HepG2 (cell line): ENCODE measurements around the gene SLC25A33. TPM values are rescaled to one million over a fixed set of nuclear protein-coding genes. Genes with fewer than 3 reads are reported as not detected.

ENCODE experiments used
- ATAC-seq: fragments of 200-7000 bp; cut with Tn5 transposase; 3 replicates; pipeline ENCODE4 v1.9.1; 2020; ENCODE audit warnings: mild to moderate bottlenecking, moderate library complexity
- BruUV-seq: library from RNA; stranded (reverse); fragments of 400-500 nt; replicated peaks from 2 replicates; lab custom pipeline; 2021; lab: Mats Ljungman, UMichigan
- CTCF ChIA-PET: fragments of 300-600 bp; formaldehyde crosslinking; extraction: SDS; loops from one replicate; lab custom pipeline; 2021; ENCODE audit warnings: low total read pairs, inconsistent platforms, low intra/inter-chr PET ratio; lab: Yijun Ruan, JAX
- POLR2A ChIA-PET: fragments of 350-600 bp; sonication (Branson Sonifier 250); formaldehyde crosslinking; loops from one replicate; lab custom pipeline; 2020; ENCODE audit warnings: antibody characterized with exemption, inconsistent platforms; lab: Yijun Ruan, JAX
- DNase-seq: peaks from one replicate; pipeline ENCODE4 v3.0.0-alpha.2; 2015; ENCODE audit warnings: low spot score
- FAIRE-seq: peaks from 3 replicates; lab custom pipeline; 2011; peaks lifted over from hg19 to GRCh38; lab: Jason Lieb, UNC
- H2AFZ ChIP-seq: one replicate; pipeline ENCODE4 v1.6.1; 2011; ENCODE audit warnings: low read length, inconsistent platforms
- H3K27ac ChIP-seq: fragments of 300-600 bp; 3 replicates; pipeline ENCODE4 v1.8.0; 2011; ENCODE audit warnings: mixed run types, mild to moderate bottlenecking, mixed read lengths, low read length, inconsistent platforms; ENCODE audit not compliant: insufficient read depth; ENCODE audit errors: extremely low read length
- H3K27me3 ChIP-seq, 2 experiments: fragments of 200-600 bp in 1 of 2; 2 replicates in 1 of 2; 3 replicates in 1 of 2; pipeline versions ENCODE4 v1.6.0 to v1.8.0; 2011; ENCODE audit warnings: low read length in 2 of 2, mild to moderate bottlenecking in 2 of 2, moderate library complexity in 2 of 2, inconsistent platforms in 1 of 2; ENCODE audit not compliant: insufficient read depth in 2 of 2, control insufficient read depth in 1 of 2
- H3K36me3 ChIP-seq, 2 experiments: fragments of 200-600 bp in 1 of 2; replicated peaks in 1 of 2; 2 replicates in 1 of 2; 3 replicates in 1 of 2; pipeline versions ENCODE4 v1.5.1 to v1.8.0; 2011; ENCODE audit warnings: low read length in 2 of 2, inconsistent platforms in 1 of 2; ENCODE audit not compliant: insufficient read depth in 2 of 2, control insufficient read depth in 1 of 2
- H3K4me1 ChIP-seq: 2 replicates; pipeline ENCODE4 v1.5.1; 2012; ENCODE audit warnings: low read length, inconsistent platforms; ENCODE audit not compliant: insufficient read depth
- H3K4me2 ChIP-seq: 2 replicates; pipeline ENCODE4 v1.6.0; 2011; ENCODE audit warnings: low read depth, low read length, inconsistent platforms
- H3K4me3 ChIP-seq, 3 experiments: fragments of 200-600 bp in 1 of 3; sonication (generic), shearing (Covaris generic) in 1 of 3; replicated peaks in 1 of 3; 2 replicates each; pipeline ENCODE4 v1.5.1; 2011 to 2016; ENCODE audit warnings: low read length in 3 of 3, inconsistent platforms in 2 of 3, low read depth in 2 of 3, mild to moderate bottlenecking in 2 of 3, control low read depth in 1 of 3, mixed read lengths in 1 of 3; ENCODE audit not compliant: insufficient read depth in 1 of 3
- H3K79me2 ChIP-seq: one replicate; pipeline ENCODE4 v1.6.1; 2011; ENCODE audit warnings: low read length, inconsistent platforms; ENCODE audit not compliant: insufficient read depth
- H3K9ac ChIP-seq: 2 replicates; pipeline ENCODE4 v1.6.0; 2011; ENCODE audit warnings: mild to moderate bottlenecking, low read depth, low read length, inconsistent platforms; ENCODE audit not compliant: insufficient read depth
- H3K9me3 ChIP-seq: 2 replicates; pipeline ENCODE4 v1.5.1; 2012; ENCODE audit warnings: mild to moderate bottlenecking, low read length
- H4K20me1 ChIP-seq: 2 replicates; pipeline ENCODE4 v1.6.0; 2011; ENCODE audit warnings: inconsistent platforms, mild to moderate bottlenecking, low read length, moderate library complexity; ENCODE audit not compliant: insufficient read depth
- DMAP1 ChIP-seq: IDR thresholded peaks from 2 replicates; pipeline ENCODE4 v1.6.1; 2016
- KDM2A ChIP-seq: sonication (generic); formaldehyde crosslinking; IDR thresholded peaks from 2 replicates; pipeline ENCODE4 v1.4.0; 2020; ENCODE audit warnings: low read depth, missing genetic modification reagents, borderline replicate concordance
- SMYD3 ChIP-seq: sonication (generic); formaldehyde crosslinking; IDR thresholded peaks from 2 replicates; pipeline ENCODE4 v1.8.1; 2023; ENCODE audit warnings: mild to moderate bottlenecking, missing genetic modification reagents
- TSC22D2 ChIP-seq: sonication (generic); formaldehyde crosslinking; IDR thresholded peaks from 2 replicates; pipeline ENCODE4 v1.5.1; 2020; ENCODE audit warnings: missing genetic modification reagents, mild to moderate bottlenecking, borderline replicate concordance
- ZIK1 ChIP-seq: sonication (generic); formaldehyde crosslinking; IDR thresholded peaks from 2 replicates; pipeline ENCODE4 v1.5.0; 2020; ENCODE audit warnings: mild to moderate bottlenecking, low read depth, missing genetic modification reagents, borderline replicate concordance
- ZNF703 ChIP-seq: sonication (generic); formaldehyde crosslinking; IDR thresholded peaks from 2 replicates; pipeline ENCODE4 v1.5.1; 2020; ENCODE audit warnings: missing genetic modification reagents, mild to moderate bottlenecking, moderate library complexity, borderline replicate concordance
- ZNF773 ChIP-seq: sonication (generic); formaldehyde crosslinking; IDR thresholded peaks from 2 replicates; pipeline ENCODE4 v1.4.0; 2020; ENCODE audit warnings: missing genetic modification reagents, borderline replicate concordance
- WGBS: methylation state at CpG from one replicate; pipeline ENCODE4 v1.1.6; 2017; ENCODE audit warnings: low lambda C conversion rate; 5-methylcytosine and 5-hydroxymethylcytosine counted together
- in situ Hi-C: cut with HindIII; loops from 2 replicates; pipeline ENCODE4 v1.10.0; 2017; ENCODE audit warnings: low pct_unique_long_range_greater_than_20kb; ENCODE audit not compliant: extremely low pct_ligation_motif_present
- intact Hi-C: fragments of 100-400 bp; cut with micrococcal nuclease; formaldehyde crosslinking; loops from one replicate; pipeline ENCODE4 v1.10.0; 2022; ENCODE audit not compliant: unreplicated experiment
- polyA plus RNA-seq, 8 experiments: library from polyadenylated mRNA; depleted of rRNA in 3 of 8; stranded (reverse) in 7 of 8; unstranded in 1 of 8; fragments of >200 nt; fragmentation: Illumina TruSeq in 4 of 8; extraction: Trizol in 4 of 8; gene quantifications; 2 replicates each; pipeline versions ENCODE4 v1.2.1 to v1.2.3, GENCODE V29; 2011 to 2016; ENCODE audit warnings: low read depth in 4 of 8, missing spikeins in 1 of 8, mixed read lengths in 1 of 8; ENCODE audit not compliant: insufficient read depth in 1 of 8
- total RNA-seq, 5 experiments: library from RNA; depleted of rRNA; stranded (reverse); fragments of >200 nt; fragmentation: Illumina TruSeq; extraction: Trizol; gene quantifications; 2 replicates each; pipeline ENCODE4 v1.2.3, GENCODE V29; 2016; ENCODE audit warnings: low read depth in 1 of 5
- TF ChIP-seq, protein P1 (sequence below): sonication (generic); formaldehyde crosslinking; IDR thresholded peaks from 2 replicates; pipeline ENCODE4 v1.5.0; 2020; ENCODE audit warnings: mild to moderate bottlenecking, low read depth, missing genetic modification reagents, borderline replicate concordance
- TF ChIP-seq, protein P2 (sequence below): sonication (generic); formaldehyde crosslinking; IDR thresholded peaks from 2 replicates; pipeline ENCODE4 v1.5.1; 2020; ENCODE audit warnings: mild to moderate bottlenecking, missing genetic modification reagents, borderline replicate concordance
- TF ChIP-seq, protein P3 (sequence below): sonication (generic); formaldehyde crosslinking; IDR thresholded peaks from 2 replicates; pipeline ENCODE4 v1.9.0; 2021; ENCODE audit warnings: mild to moderate bottlenecking, missing genetic modification reagents

SLC25A33 gene
- total and polyA plus RNA-seq, 2 of the 13 experiments (the other 11 are each of a cell fraction or from before 2014, with no cell fraction given) = 15.4 to 50.3 TPM

DNA sequence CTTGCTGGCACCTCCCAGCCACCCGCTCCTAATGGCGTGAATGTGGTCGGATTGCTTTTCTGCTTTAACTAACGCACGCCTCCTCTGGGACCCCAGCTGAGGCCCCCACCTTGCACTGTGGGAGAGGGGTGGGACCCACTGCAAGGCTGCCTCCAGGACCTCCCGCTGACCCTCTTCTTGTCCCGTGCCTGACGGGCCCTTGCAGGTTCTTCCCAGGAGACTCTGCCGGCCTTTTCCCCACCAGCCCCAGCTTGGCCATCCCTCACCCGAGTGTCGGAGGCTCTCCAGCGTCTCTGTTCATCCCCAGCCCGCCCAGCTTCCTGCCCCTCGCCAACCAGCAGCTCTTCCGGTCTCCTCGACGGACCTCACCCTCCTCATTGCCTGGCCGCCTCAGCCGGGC, 68.1 kb downstream of the SLC25A33 start:
- Histone ChIP-seq H3K79me2 (no peaks in the 10 kb centered on the region), H3K36me3 (peaks cover 22 to 40% of the 10 kb centered on the region in 2 experiments; a peak in 4 of 5 replicates), H3K9ac (no peak overlapping the region), H4K20me1 (no peaks in the 10 kb centered on the region), H2AFZ (no peak overlapping the region), H3K4me3 (no peak overlapping the region), H3K9me3 (no peaks in the 10 kb centered on the region), H3K4me2 (no peak overlapping the region), H3K27me3 (no peaks in the 10 kb centered on the region), H3K27ac (no peak overlapping the region), H3K4me1 (no peaks in the 10 kb centered on the region)
- intact Hi-C loops = no loop called here
- ATAC-seq (no peak), FAIRE-seq (no peak), DNase-seq (no peak)
- CTCF ChIA-PET = no interaction called here
- no TSS peak for BruUV-seq
- in situ Hi-C loops = no loop called here
- POLR2A ChIA-PET = no interaction called here
- 97% methylated on average over 13 of the region's 19 CpGs for WGBS
- TF ChIP-seq, protein P1, sequence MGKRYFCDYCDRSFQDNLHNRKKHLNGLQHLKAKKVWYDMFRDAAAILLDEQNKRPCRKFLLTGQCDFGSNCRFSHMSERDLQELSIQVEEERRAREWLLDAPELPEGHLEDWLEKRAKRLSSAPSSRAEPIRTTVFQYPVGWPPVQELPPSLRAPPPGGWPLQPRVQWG (CRISPR knock-in tag) = no peak

DNA sequence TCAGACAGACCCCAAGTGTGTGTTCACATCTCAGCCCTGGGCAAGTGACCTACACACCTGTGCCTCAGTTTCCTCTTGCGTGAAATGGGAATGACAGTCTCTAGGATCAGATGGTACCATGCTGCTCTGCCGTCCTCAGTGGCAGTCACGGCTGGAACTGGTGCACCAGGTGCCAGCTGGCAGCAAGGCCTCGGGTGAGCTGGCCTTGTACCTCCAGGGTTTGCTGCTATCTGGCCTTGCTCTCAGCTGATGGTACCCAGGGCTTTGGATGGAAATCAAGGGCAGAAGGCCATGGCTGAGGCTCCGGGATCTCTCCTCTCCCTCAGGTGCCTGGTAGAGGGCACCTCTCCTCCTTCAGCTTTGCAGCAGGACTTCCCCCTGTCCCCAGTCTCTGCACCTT, 70.7 kb downstream of the SLC25A33 start:
- FAIRE-seq = no peak
- H4K20me1 ChIP-seq = no peaks in the 10 kb centered on the region
- WGBS = no CpG with 5 or more reads among the region's 5 CpGs
- no peaks in the 10 kb centered on the region for H3K4me1 ChIP-seq
- intact Hi-C loops = no loop called here
- H3K79me2 ChIP-seq = no peaks in the 10 kb centered on the region
- H3K36me3 ChIP-seq = peaks cover 17 to 30% of the 10 kb centered on the region in 2 experiments; a peak in 4 of 5 replicates
- no peak for DNase-seq
- H3K27ac ChIP-seq = no peak overlapping the region
- H2AFZ ChIP-seq = no peak overlapping the region
- no peak for ATAC-seq
- H3K27me3 ChIP-seq = no peaks in the 10 kb centered on the region
- ChIA-PET CTCF (no interaction called here), POLR2A (no interaction called here)
- H3K9me3 ChIP-seq = no peaks in the 10 kb centered on the region
- no peak overlapping the region for H3K4me2 ChIP-seq
- H3K9ac ChIP-seq = no peak overlapping the region
- in situ Hi-C loops = no loop called here
- no TSS peak for BruUV-seq
- no peak overlapping the region for H3K4me3 ChIP-seq
- TF ChIP-seq DMAP1 (no peak), TSC22D2 (CRISPR knock-in tag) (no peak), ZIK1 (CRISPR knock-in tag) (no peak), KDM2A (CRISPR knock-in tag) (no peak), ZNF703 (CRISPR knock-in tag) (no peak), ZNF773 (CRISPR knock-in tag) (no peak), SMYD3 (CRISPR knock-in tag) (no peak)
- TF ChIP-seq, protein P2, sequence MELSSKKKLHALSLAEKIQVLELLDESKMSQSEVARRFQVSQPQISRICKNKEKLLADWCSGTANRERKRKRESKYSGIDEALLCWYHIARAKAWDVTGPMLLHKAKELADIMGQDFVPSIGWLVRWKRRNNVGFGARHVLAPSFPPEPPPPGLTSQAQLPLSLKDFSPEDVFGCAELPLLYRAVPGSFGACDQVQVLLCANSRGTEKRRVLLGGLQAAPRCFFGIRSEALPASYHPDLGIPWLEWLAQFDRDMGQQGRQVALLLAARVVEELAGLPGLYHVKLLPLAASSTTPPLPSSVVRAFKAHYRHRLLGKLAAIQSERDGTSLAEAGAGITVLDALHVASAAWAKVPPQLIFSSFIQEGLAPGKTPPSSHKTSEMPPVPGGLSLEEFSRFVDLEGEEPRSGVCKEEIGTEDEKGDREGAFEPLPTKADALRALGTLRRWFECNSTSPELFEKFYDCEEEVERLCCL (CRISPR knock-in tag) = no peak
- TF ChIP-seq, protein P3, sequence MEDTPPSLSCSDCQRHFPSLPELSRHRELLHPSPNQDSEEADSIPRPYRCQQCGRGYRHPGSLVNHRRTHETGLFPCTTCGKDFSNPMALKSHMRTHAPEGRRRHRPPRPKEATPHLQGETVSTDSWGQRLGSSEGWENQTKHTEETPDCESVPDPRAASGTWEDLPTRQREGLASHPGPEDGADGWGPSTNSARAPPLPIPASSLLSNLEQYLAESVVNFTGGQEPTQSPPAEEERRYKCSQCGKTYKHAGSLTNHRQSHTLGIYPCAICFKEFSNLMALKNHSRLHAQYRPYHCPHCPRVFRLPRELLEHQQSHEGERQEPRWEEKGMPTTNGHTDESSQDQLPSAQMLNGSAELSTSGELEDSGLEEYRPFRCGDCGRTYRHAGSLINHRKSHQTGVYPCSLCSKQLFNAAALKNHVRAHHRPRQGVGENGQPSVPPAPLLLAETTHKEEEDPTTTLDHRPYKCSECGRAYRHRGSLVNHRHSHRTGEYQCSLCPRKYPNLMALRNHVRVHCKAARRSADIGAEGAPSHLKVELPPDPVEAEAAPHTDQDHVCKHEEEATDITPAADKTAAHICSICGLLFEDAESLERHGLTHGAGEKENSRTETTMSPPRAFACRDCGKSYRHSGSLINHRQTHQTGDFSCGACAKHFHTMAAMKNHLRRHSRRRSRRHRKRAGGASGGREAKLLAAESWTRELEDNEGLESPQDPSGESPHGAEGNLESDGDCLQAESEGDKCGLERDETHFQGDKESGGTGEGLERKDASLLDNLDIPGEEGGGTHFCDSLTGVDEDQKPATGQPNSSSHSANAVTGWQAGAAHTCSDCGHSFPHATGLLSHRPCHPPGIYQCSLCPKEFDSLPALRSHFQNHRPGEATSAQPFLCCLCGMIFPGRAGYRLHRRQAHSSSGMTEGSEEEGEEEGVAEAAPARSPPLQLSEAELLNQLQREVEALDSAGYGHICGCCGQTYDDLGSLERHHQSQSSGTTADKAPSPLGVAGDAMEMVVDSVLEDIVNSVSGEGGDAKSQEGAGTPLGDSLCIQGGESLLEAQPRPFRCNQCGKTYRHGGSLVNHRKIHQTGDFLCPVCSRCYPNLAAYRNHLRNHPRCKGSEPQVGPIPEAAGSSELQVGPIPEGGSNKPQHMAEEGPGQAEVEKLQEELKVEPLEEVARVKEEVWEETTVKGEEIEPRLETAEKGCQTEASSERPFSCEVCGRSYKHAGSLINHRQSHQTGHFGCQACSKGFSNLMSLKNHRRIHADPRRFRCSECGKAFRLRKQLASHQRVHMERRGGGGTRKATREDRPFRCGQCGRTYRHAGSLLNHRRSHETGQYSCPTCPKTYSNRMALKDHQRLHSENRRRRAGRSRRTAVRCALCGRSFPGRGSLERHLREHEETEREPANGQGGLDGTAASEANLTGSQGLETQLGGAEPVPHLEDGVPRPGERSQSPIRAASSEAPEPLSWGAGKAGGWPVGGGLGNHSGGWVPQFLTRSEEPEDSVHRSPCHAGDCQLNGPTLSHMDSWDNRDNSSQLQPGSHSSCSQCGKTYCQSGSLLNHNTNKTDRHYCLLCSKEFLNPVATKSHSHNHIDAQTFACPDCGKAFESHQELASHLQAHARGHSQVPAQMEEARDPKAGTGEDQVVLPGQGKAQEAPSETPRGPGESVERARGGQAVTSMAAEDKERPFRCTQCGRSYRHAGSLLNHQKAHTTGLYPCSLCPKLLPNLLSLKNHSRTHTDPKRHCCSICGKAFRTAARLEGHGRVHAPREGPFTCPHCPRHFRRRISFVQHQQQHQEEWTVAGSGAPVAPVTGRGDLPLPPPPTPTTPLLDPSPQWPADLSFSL (CRISPR knock-in tag) = no peak
